ENCODE data around the gene HDGF.
A peak's percentile ranks its signal among the peaks of the same experiment; 100 is the strongest.

Gene HDGF

GRCh38 chr1:156746728-156747631 is 4.5 kb downstream of the HDGF start:
- TF ChIP-seq CTCF (conservative IDR thresholded peaks at IDR 0.05; ENCODE audit: low read depth, low read length): peak; percentile 75
- Histone ChIP-seq H3K9ac (peak overlapping the region; percentile 92), H3K79me2 (ENCODE audit: insufficient read depth, low read depth) (peaks cover 86% of the 10 kb centered on the region), H3K4me3 (IDR thresholded peaks at IDR 0.05; ENCODE audit: insufficient read depth, low read depth, low read length) (peak overlapping the region; percentile 90), H4K20me1 (ENCODE audit: insufficient read depth) (peaks cover 11% of the 10 kb centered on the region; the same call in 1 of the 2 replicates), H3K4me1 (ENCODE audit: low read depth, poor library complexity, severe bottlenecking) (peaks cover 62% of the 10 kb centered on the region), H2AFZ (ENCODE audit: low read depth) (no peak overlapping the region), H3K4me2 (peak overlapping the region; percentile 97), H3K27ac (peak overlapping the region; percentile 86), H3K36me3 (ENCODE audit: insufficient read depth) (no peaks in the 10 kb centered on the region; the same call in 1 of the 2 replicates), H3K27me3 (ENCODE audit: insufficient read depth, low read depth) (no peaks in the 10 kb centered on the region)

- TF ChIP-seq CTCF (conservative IDR thresholded peaks at IDR 0.05; ENCODE audit: low read depth, low read length): no peak
Observed at GRCh38 chr1:156746406-156746727, 5.1 kb downstream of the HDGF start.

GRCh38 chr1:156745881-156746280 is 5.6 kb downstream of the HDGF start:
- Histone ChIP-seq H3K36me3 (ENCODE audit: insufficient read depth) (no peaks in the 10 kb centered on the region; the same call in 1 of the 2 replicates), H4K20me1 (ENCODE audit: insufficient read depth) (peaks cover 11% of the 10 kb centered on the region; the same call in 1 of the 2 replicates), H3K4me1 (ENCODE audit: low read depth, poor library complexity, severe bottlenecking) (peaks cover 70% of the 10 kb centered on the region), H3K27ac (peak overlapping the region; percentile 86), H2AFZ (ENCODE audit: low read depth) (no peak overlapping the region), H3K79me2 (ENCODE audit: insufficient read depth, low read depth) (peaks cover 79% of the 10 kb centered on the region), H3K9ac (peak overlapping the region; percentile 84; the same call in 1 of the 2 replicates), H3K27me3 (ENCODE audit: insufficient read depth, low read depth) (no peaks in the 10 kb centered on the region), H3K4me3 (IDR thresholded peaks at IDR 0.05; ENCODE audit: insufficient read depth, low read depth, low read length) (peak overlapping the region; percentile 82), H3K4me2 (peak overlapping the region; percentile 94)
- TF ChIP-seq CTCF (conservative IDR thresholded peaks at IDR 0.05; ENCODE audit: low read depth, low read length): no peak

More at GRCh38 chr1:156746406-156746727, 5.1 kb downstream of the HDGF start:
- Histone ChIP-seq H3K9ac (peak overlapping the region; percentile 84), H3K36me3 (ENCODE audit: insufficient read depth) (no peaks in the 10 kb centered on the region; the same call in 1 of the 2 replicates), H3K79me2 (ENCODE audit: insufficient read depth, low read depth) (peaks cover 83% of the 10 kb centered on the region), H3K27me3 (ENCODE audit: insufficient read depth, low read depth) (no peaks in the 10 kb centered on the region), H2AFZ (ENCODE audit: low read depth) (no peak overlapping the region), H4K20me1 (ENCODE audit: insufficient read depth) (peaks cover 11% of the 10 kb centered on the region; the same call in 1 of the 2 replicates), H3K4me3 (IDR thresholded peaks at IDR 0.05; ENCODE audit: insufficient read depth, low read depth, low read length) (peak overlapping the region; percentile 82), H3K4me1 (ENCODE audit: low read depth, poor library complexity, severe bottlenecking) (peaks cover 68% of the 10 kb centered on the region), H3K4me2 (peak overlapping the region; percentile 94), H3K27ac (peak overlapping the region; percentile 86)

GRCh38 chr1:156744786-156745419 is 6.6 kb downstream of the HDGF start:
- Histone ChIP-seq H3K4me3 (IDR thresholded peaks at IDR 0.05; ENCODE audit: insufficient read depth, low read depth, low read length) (no peak overlapping the region), H4K20me1 (ENCODE audit: insufficient read depth) (peaks cover 11% of the 10 kb centered on the region; the same call in 1 of the 2 replicates), H2AFZ (ENCODE audit: low read depth) (no peak overlapping the region), H3K27me3 (ENCODE audit: insufficient read depth, low read depth) (no peaks in the 10 kb centered on the region), H3K79me2 (ENCODE audit: insufficient read depth, low read depth) (peaks cover 78% of the 10 kb centered on the region), H3K9ac (no peak overlapping the region), H3K36me3 (ENCODE audit: insufficient read depth) (no peaks in the 10 kb centered on the region; the same call in 1 of the 2 replicates), H3K4me1 (ENCODE audit: low read depth, poor library complexity, severe bottlenecking) (peaks cover 72% of the 10 kb centered on the region), H3K4me2 (peak overlapping the region; percentile 94; the same call in 1 of the 2 replicates), H3K27ac (peak overlapping the region; percentile 86; the same call in 1 of the 2 replicates)
- TF ChIP-seq CTCF (conservative IDR thresholded peaks at IDR 0.05; ENCODE audit: low read depth, low read length): no peak
